H1 (cell line): ENCODE measurements around the gene NR1D2. TPM values are rescaled to one million over a fixed set of nuclear protein-coding genes. Genes with fewer than 3 reads are reported as not detected.

ENCODE experiments used
- CTCF ChIA-PET: fragments of 300-600 bp; sonication (Branson Sonifier 250); formaldehyde crosslinking; loops from one replicate; lab custom pipeline; 2021; ENCODE audit not compliant: partially characterized antibody; lab: Charles Lee
- POLR2A ChIA-PET: fragments of 300-600 bp; sonication (Branson Sonifier 250); formaldehyde crosslinking; loops from one replicate; lab custom pipeline; 2021; ENCODE audit warnings: inconsistent platforms; ENCODE audit not compliant: partially characterized antibody; lab: Charles Lee
- DNase-seq, 2 experiments: peaks; one replicate each; pipeline versions ENCODE4 v3.0.0 to v3.0.0-alpha.2; 2010 to 2022; ENCODE audit warnings: low spot score in 2 of 2, low read depth in 1 of 2, mixed read lengths in 1 of 2
- FAIRE-seq: peaks from 2 replicates; lab custom pipeline; 2011; peaks lifted over from hg19 to GRCh38; lab: Jason Lieb, UNC
- H2AFZ ChIP-seq: 2 replicates; pipeline ENCODE4 v1.8.1; 2012; ENCODE audit warnings: low read length, inconsistent platforms
- H2AK5ac ChIP-seq: 2 replicates; pipeline ENCODE4 v1.6.1; 2013; ENCODE audit warnings: low read depth, low read length
- H2BK120ac ChIP-seq: replicated peaks from 2 replicates; pipeline ENCODE3; 2013; ENCODE audit warnings: low read depth, low read length, inconsistent platforms
- H2BK12ac ChIP-seq: 2 replicates; pipeline ENCODE4 v1.6.1; 2013; ENCODE audit warnings: low read depth, low read length
- H2BK15ac ChIP-seq: 2 replicates; pipeline ENCODE4 v1.6.1; 2013; ENCODE audit warnings: low read length
- H2BK20ac ChIP-seq: 2 replicates; pipeline ENCODE4 v1.6.1; 2013; ENCODE audit warnings: low read length
- H2BK5ac ChIP-seq: 2 replicates; pipeline ENCODE4 v1.6.1; 2013; ENCODE audit warnings: low read depth, low read length
- H3K14ac ChIP-seq: 2 replicates; pipeline ENCODE4 v1.6.1; 2013; ENCODE audit warnings: inconsistent platforms; ENCODE audit not compliant: insufficient read length
- H3K18ac ChIP-seq: 2 replicates; pipeline ENCODE4 v1.6.1; 2013; ENCODE audit warnings: low read length; ENCODE audit errors: extremely low read depth
- H3K23ac ChIP-seq: 2 replicates; pipeline ENCODE4 v1.6.1; 2013; ENCODE audit warnings: inconsistent platforms; ENCODE audit not compliant: insufficient read length
- H3K23me2 ChIP-seq: 2 replicates; pipeline ENCODE4 v1.6.1; 2013; ENCODE audit warnings: low read depth, low read length
- H3K27ac ChIP-seq: 2 replicates; pipeline ENCODE4 v1.6.1; 2011; ENCODE audit warnings: low read depth, low read length, inconsistent platforms
- H3K27me3 ChIP-seq, 4 experiments: replicated peaks in 1 of 4; 1 replicate in 1 of 4; 2 replicates in 3 of 4; pipeline versions ENCODE4 v1.6.1 to v1.8.1; 2011 to 2013; ENCODE audit warnings: low read length in 3 of 4, mild to moderate bottlenecking in 3 of 4, inconsistent platforms in 2 of 4, mixed read lengths in 2 of 4, moderate library complexity in 1 of 4; ENCODE audit not compliant: control insufficient read depth in 3 of 4, insufficient read depth in 3 of 4; ENCODE audit errors: extremely low read depth in 1 of 4
- H3K36me3 ChIP-seq, 4 experiments: 2 replicates each; pipeline versions ENCODE4 v1.6.1 to v1.8.1; 2011 to 2013; ENCODE audit warnings: mild to moderate bottlenecking in 4 of 4, low read length in 3 of 4, moderate library complexity in 2 of 4, control low read depth in 1 of 4, inconsistent platforms in 1 of 4; ENCODE audit not compliant: insufficient read depth in 4 of 4, control insufficient read depth in 2 of 4
- H3K4ac ChIP-seq: replicated peaks from 2 replicates; pipeline ENCODE3; 2013; ENCODE audit warnings: low read length, low read depth, mixed read lengths, inconsistent platforms; ENCODE audit not compliant: insufficient read length
- H3K4me1 ChIP-seq, 4 experiments: replicated peaks in 1 of 4; 1 replicate in 1 of 4; 2 replicates in 3 of 4; pipeline versions ENCODE4 v1.6.1 to v1.8.1; 2011 to 2013; ENCODE audit warnings: low read length in 3 of 4, inconsistent platforms in 2 of 4, mixed read lengths in 1 of 4; ENCODE audit not compliant: insufficient read depth in 4 of 4, control insufficient read depth in 3 of 4
- H3K4me2 ChIP-seq, 2 experiments: 2 replicates each; pipeline versions ENCODE4 v1.6.1 to v1.8.1; 2011 to 2013; ENCODE audit warnings: low read depth in 2 of 2, low read length in 2 of 2, control low read depth in 1 of 2, inconsistent platforms in 1 of 2, mild to moderate bottlenecking in 1 of 2; ENCODE audit not compliant: insufficient read depth in 1 of 2
- H3K4me3 ChIP-seq, 4 experiments: fragments of 200-600, 300-600 bp in 1 of 4; sonication (generic), shearing (Covaris generic), sonication (Bioruptor Twin) in 1 of 4; 2 replicates each; pipeline versions ENCODE4 v1.5.1 to v1.8.1; 2011 to 2016; ENCODE audit warnings: low read length in 4 of 4, low read depth in 3 of 4, control low read depth in 2 of 4, inconsistent platforms in 2 of 4, mild to moderate bottlenecking in 2 of 4, mixed read lengths in 1 of 4, moderate library complexity in 1 of 4; ENCODE audit not compliant: insufficient read depth in 2 of 4; ENCODE audit errors: extremely low read depth in 1 of 4
- H3K56ac ChIP-seq: replicated peaks from 2 replicates; pipeline ENCODE3; 2013; ENCODE audit warnings: low read depth, mild to moderate bottlenecking, mixed read lengths, low read length, inconsistent platforms; ENCODE audit not compliant: insufficient read length
- H3K79me1 ChIP-seq: 2 replicates; pipeline ENCODE4 v1.6.1; 2013; ENCODE audit warnings: low read depth, low read length, control low read depth
- H3K79me2 ChIP-seq, 2 experiments: 2 replicates each; pipeline versions ENCODE4 v1.6.1 to v1.8.1; 2012 to 2013; ENCODE audit warnings: low read length in 2 of 2, mild to moderate bottlenecking in 2 of 2, inconsistent platforms in 1 of 2; ENCODE audit not compliant: insufficient read depth in 2 of 2, control insufficient read depth in 1 of 2
- H3K9ac ChIP-seq, 4 experiments: replicated peaks in 1 of 4; 1 replicate in 1 of 4; 2 replicates in 3 of 4; pipeline versions ENCODE4 v1.6.1 to v1.8.1; 2011 to 2013; ENCODE audit warnings: low read depth in 3 of 4, low read length in 3 of 4, control low read depth in 2 of 4, mild to moderate bottlenecking in 2 of 4, moderate library complexity in 2 of 4, inconsistent platforms in 1 of 4; ENCODE audit errors: extremely low read depth in 1 of 4
- H3K9me3 ChIP-seq, 2 experiments: 2 replicates each; pipeline versions ENCODE4 v1.6.1 to v1.8.1; 2012 to 2013; ENCODE audit warnings: mild to moderate bottlenecking in 2 of 2, moderate library complexity in 2 of 2, control low read depth in 1 of 2, inconsistent platforms in 1 of 2, low read depth in 1 of 2, low read length in 1 of 2, mixed read lengths in 1 of 2; ENCODE audit not compliant: insufficient read depth in 2 of 2
- H4K20me1 ChIP-seq, 2 experiments: replicated peaks in 1 of 2; 2 replicates each; pipeline versions ENCODE3 to v1.8.1; 2011 to 2013; ENCODE audit warnings: inconsistent platforms in 2 of 2, low read length in 2 of 2, mild to moderate bottlenecking in 1 of 2; ENCODE audit not compliant: insufficient read depth in 2 of 2, control insufficient read depth in 1 of 2
- H4K5ac ChIP-seq: 2 replicates; pipeline ENCODE4 v1.6.1; 2013; ENCODE audit warnings: low read length, low read depth, mixed read lengths, inconsistent platforms; ENCODE audit not compliant: insufficient read length
- H4K8ac ChIP-seq: 2 replicates; pipeline ENCODE4 v1.8.0; 2013; ENCODE audit warnings: mild to moderate bottlenecking, moderate library complexity, low read length, inconsistent platforms; ENCODE audit not compliant: insufficient read depth; ENCODE audit errors: extremely low read depth
- H4K91ac ChIP-seq: replicated peaks from 2 replicates; pipeline ENCODE3; 2013; ENCODE audit warnings: low read length, mixed read lengths, inconsistent platforms; ENCODE audit not compliant: insufficient read length
- CTBP2 ChIP-seq: IDR thresholded peaks from 2 replicates; pipeline ENCODE4 v1.7.0; 2011; ENCODE audit warnings: borderline replicate concordance, mild to moderate bottlenecking, moderate library complexity, mixed read lengths, low read length; ENCODE audit not compliant: insufficient read depth, insufficient read length
- GABPA ChIP-seq: IDR thresholded peaks from 2 replicates; pipeline ENCODE4 v1.6.1; 2011; ENCODE audit warnings: mild to moderate bottlenecking, low read length, moderate library complexity, borderline replicate concordance; ENCODE audit not compliant: insufficient read depth
- GTF2F1 ChIP-seq: IDR thresholded peaks from 2 replicates; pipeline ENCODE4 v1.6.1; 2012; ENCODE audit warnings: low read depth, low read length, improper control_type of control experiment, borderline replicate concordance
- JUND ChIP-seq: IDR thresholded peaks from 2 replicates; pipeline ENCODE4 v1.6.1; 2011; ENCODE audit warnings: mild to moderate bottlenecking, improper control_type of control experiment, low read length
- RAD21 ChIP-seq, 2 experiments: IDR thresholded peaks in 1 of 2; conservative IDR thresholded peaks in 1 of 2; 2 replicates each; pipeline ENCODE4 v1.6.1; 2011; ENCODE audit warnings: low read depth in 2 of 2, low read length in 2 of 2, improper control_type of control experiment in 1 of 2, inconsistent platforms in 1 of 2, mild to moderate bottlenecking in 1 of 2, moderate library complexity in 1 of 2
- RBBP5 ChIP-seq: IDR thresholded peaks from 2 replicates; pipeline ENCODE4 v1.7.1; 2012; ENCODE audit warnings: low read depth, mild to moderate bottlenecking, inconsistent platforms, low read length, moderate library complexity, borderline replicate concordance
- RFX5 ChIP-seq: IDR thresholded peaks from 2 replicates; pipeline ENCODE4 v1.6.1; 2011; ENCODE audit warnings: low read depth, low read length, improper control_type of control experiment, borderline replicate concordance
- SP2 ChIP-seq: IDR thresholded peaks from 2 replicates; pipeline ENCODE4 v1.6.1; 2012; ENCODE audit warnings: mild to moderate bottlenecking, low read length, inconsistent platforms
- ZNF274 ChIP-seq: IDR thresholded peaks from 2 replicates; pipeline ENCODE4 v1.7.0; 2012; ENCODE audit warnings: low read length, borderline replicate concordance; ENCODE audit errors: extremely low read depth
- WGBS, 2 experiments: shearing (Covaris generic) in 1 of 2; methylation state at CpG; one replicate each; pipeline versions ENCODE4 v1.1.6 to v1.1.7; 2013 to 2015; ENCODE audit warnings: low lambda C conversion rate in 2 of 2, mixed read lengths in 2 of 2, inconsistent platforms in 1 of 2, low coverage in 1 of 2, missing lambda C conversion rate in 1 of 2; ENCODE audit not compliant: insufficient replicate concordance in 2 of 2, insufficient coverage in 1 of 2, insufficient read length in 1 of 2; ENCODE audit errors: extremely low coverage in 1 of 2, missing lambda C conversion rate in 1 of 2; 5-methylcytosine and 5-hydroxymethylcytosine counted together
- polyA plus RNA-seq, 7 experiments: library from polyadenylated mRNA; depleted of rRNA in 3 of 7; stranded (reverse) in 5 of 7; unstranded in 2 of 7; fragments of >200 nt in 5 of 7; fragments of 200-250 nt in 2 of 7; gene quantifications; 1 replicate in 5 of 7; 2 replicates in 1 of 7; 4 replicates in 1 of 7; pipeline versions ENCODE4 v1.2.1 to v1.2.3, GENCODE V29; 2011 to 2013; ENCODE audit warnings: missing spikeins in 2 of 7, mixed read lengths in 2 of 7
- total RNA-seq: library from RNA; stranded (reverse); fragmentation: NEBNext Ultra II Directional; extraction: Animal tissue kit (Norgen Biotek cat#: 25700); gene quantifications from 2 replicates; pipeline ENCODE4 v1.2.1, GENCODE V29; 2021
- TF ChIP-seq, protein P1 (sequence below): IDR thresholded peaks from 2 replicates; pipeline ENCODE4 v1.6.1; 2012; ENCODE audit warnings: low read length, inconsistent platforms
- TF ChIP-seq, protein P2 (sequence below): IDR thresholded peaks from 2 replicates; pipeline ENCODE4 v1.6.1; 2011; ENCODE audit warnings: low read depth, mild to moderate bottlenecking, low read length; ENCODE audit not compliant: insufficient read depth

Gene NR1D2
- total and polyA plus RNA-seq, 2 of the 8 experiments (the other 6 are each of a cell fraction or from before 2014, with no cell fraction given) = 5.9 to 21.7 TPM

DNA sequence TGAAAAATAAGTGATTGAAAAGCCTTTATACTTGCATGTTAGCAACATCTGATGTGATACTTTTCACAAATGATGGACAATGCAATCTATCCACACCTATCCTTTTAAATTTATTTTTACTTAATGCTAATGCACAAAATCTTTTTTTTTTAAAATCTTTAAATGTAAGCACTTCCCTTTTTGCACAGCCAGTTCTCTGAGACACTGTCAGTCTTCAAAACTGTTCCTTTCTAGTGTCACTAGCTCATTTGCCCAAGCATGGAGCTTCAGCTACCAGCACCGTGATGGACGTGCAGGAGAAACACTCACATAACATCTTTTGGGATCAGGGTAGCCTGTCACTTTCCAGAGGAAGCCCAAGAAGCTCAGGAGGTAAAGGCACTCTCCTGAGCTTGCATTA lies 50.1 kb downstream of the NR1D2 start:
- H3K4ac ChIP-seq = no peak overlapping the region
- no peak overlapping the region for H3K23ac ChIP-seq
- POLR2A ChIA-PET = interaction anchor here (1.1 kb wide), 1 partner anchor 79 kb away, joined by 3 read pairs; the partner anchor contains the start of genes NKIRAS1 and RPL15
- no peaks in the 10 kb centered on the region for H3K23me2 ChIP-seq
- no peak overlapping the region for H2BK20ac ChIP-seq
- H3K9me3 ChIP-seq = no peaks in the 10 kb centered on the region
- no peak overlapping the region for H4K91ac ChIP-seq
- H3K9ac ChIP-seq = no peak overlapping the region
- no peak overlapping the region for H2AK5ac ChIP-seq
- H4K20me1 ChIP-seq = no peaks in the 10 kb centered on the region
- no peak overlapping the region for H3K4me2 ChIP-seq
- DNase-seq (no peak), FAIRE-seq (no peak)
- no peaks in the 10 kb centered on the region for H3K27me3 ChIP-seq
- peaks cover 0 to 3% (median 0%) of the 10 kb centered on the region in 4 experiments; a peak in 3 of 7 replicates for H3K4me1 ChIP-seq
- no peak overlapping the region for H3K27ac ChIP-seq
- H3K36me3 ChIP-seq = no peaks in the 10 kb centered on the region
- no peaks in the 10 kb centered on the region for H3K79me2 ChIP-seq
- H3K14ac ChIP-seq = no peak overlapping the region
- H4K5ac ChIP-seq = no peak overlapping the region
- no peak overlapping the region for H2BK5ac ChIP-seq
- no peak overlapping the region for H2BK15ac ChIP-seq
- H2BK12ac ChIP-seq = no peak overlapping the region
- H3K18ac ChIP-seq = no peak overlapping the region
- CTCF ChIA-PET = interaction anchor here (0.8 to 1.6 kb wide), 7 partner anchors 9 to 243 kb away, joined by 3 to 7 read pairs (median 3); no protein-coding TSS in a partner anchor
- no peak overlapping the region for H2AFZ ChIP-seq
- H3K4me3 ChIP-seq = no peak overlapping the region
- no peak overlapping the region for H3K56ac ChIP-seq
- 96% methylated on average over 2 of the region's 2 CpGs; no CpG with 5 or more reads in 1 of the 2 experiments for WGBS, 2 experiments
- H4K8ac ChIP-seq = no peak overlapping the region
- no peaks in the 10 kb centered on the region for H3K79me1 ChIP-seq
- no peak overlapping the region for H2BK120ac ChIP-seq
- TF ChIP-seq SP2 = no peak
- no peak for TF ChIP-seq ZNF274
- TF ChIP-seq CTBP2 = no peak
- no peak for TF ChIP-seq GTF2F1
- TF ChIP-seq, protein P1, sequence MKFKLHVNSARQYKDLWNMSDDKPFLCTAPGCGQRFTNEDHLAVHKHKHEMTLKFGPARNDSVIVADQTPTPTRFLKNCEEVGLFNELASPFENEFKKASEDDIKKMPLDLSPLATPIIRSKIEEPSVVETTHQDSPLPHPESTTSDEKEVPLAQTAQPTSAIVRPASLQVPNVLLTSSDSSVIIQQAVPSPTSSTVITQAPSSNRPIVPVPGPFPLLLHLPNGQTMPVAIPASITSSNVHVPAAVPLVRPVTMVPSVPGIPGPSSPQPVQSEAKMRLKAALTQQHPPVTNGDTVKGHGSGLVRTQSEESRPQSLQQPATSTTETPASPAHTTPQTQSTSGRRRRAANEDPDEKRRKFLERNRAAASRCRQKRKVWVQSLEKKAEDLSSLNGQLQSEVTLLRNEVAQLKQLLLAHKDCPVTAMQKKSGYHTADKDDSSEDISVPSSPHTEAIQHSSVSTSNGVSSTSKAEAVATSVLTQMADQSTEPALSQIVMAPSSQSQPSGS = no peak
- TF ChIP-seq JUND = no peak
- TF ChIP-seq RBBP5 = no peak
- no peak for TF ChIP-seq RAD21 (IDR thresholded peaks at IDR 0.05 in 1 of 2, conservative IDR thresholded peaks at IDR 0.05 in 1 of 2; ENCODE audit: low read depth in 2 of 2, low read length in 2 of 2)
- TF ChIP-seq RFX5 = no peak
- TF ChIP-seq GABPA = no peak
- TF ChIP-seq, protein P2, sequence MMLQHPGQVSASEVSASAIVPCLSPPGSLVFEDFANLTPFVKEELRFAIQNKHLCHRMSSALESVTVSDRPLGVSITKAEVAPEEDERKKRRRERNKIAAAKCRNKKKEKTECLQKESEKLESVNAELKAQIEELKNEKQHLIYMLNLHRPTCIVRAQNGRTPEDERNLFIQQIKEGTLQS = no peak
